Fibroblast of lung (primary cell): ENCODE measurements around the gene AKT2. TPM values are rescaled to one million over a fixed set of nuclear protein-coding genes. Genes with fewer than 3 reads are reported as not detected.

ENCODE experiments used
- DNase-seq, 2 donors: peaks; one replicate each; pipeline versions ENCODE4 v3.0.0 to v3.0.0-alpha.2; 2010; ENCODE audit warnings: low read depth in 2 of 2
- H2AFZ ChIP-seq: 2 replicates; pipeline ENCODE4 v1.5.1; 2012; ENCODE audit warnings: low read length, control low read depth, inconsistent platforms
- H3K27ac ChIP-seq: 2 replicates; pipeline ENCODE4 v1.5.1; 2011; ENCODE audit warnings: low read length, control low read depth; ENCODE audit not compliant: insufficient read depth
- H3K27me3 ChIP-seq: 2 replicates; pipeline ENCODE4 v1.5.1; 2011; ENCODE audit warnings: mild to moderate bottlenecking, low read length; ENCODE audit not compliant: control insufficient read depth, insufficient read depth
- H3K36me3 ChIP-seq: 2 replicates; pipeline ENCODE4 v1.5.1; 2011; ENCODE audit warnings: low read length; ENCODE audit not compliant: control insufficient read depth, insufficient read depth
- H3K4me1 ChIP-seq: 2 replicates; pipeline ENCODE4 v1.5.1; 2011; ENCODE audit warnings: low read length; ENCODE audit not compliant: control insufficient read depth, insufficient read depth; ENCODE audit errors: extremely low read depth
- H3K4me2 ChIP-seq: 2 replicates; pipeline ENCODE4 v1.5.1; 2011; ENCODE audit warnings: low read length, control low read depth; ENCODE audit not compliant: insufficient read depth; ENCODE audit errors: extremely low read depth
- H3K4me3 ChIP-seq, 4 experiments: fragments of 200-600 bp in 1 of 4; sonication (generic) in 1 of 4; replicated peaks in 1 of 4; 2 replicates each; pipeline ENCODE4 v1.5.1; 2011 to 2016; ENCODE audit warnings: low read length in 4 of 4, low read depth in 3 of 4, mild to moderate bottlenecking in 3 of 4, control low read depth in 2 of 4, inconsistent platforms in 1 of 4, mixed read lengths in 1 of 4; ENCODE audit not compliant: insufficient read depth in 1 of 4; ENCODE audit errors: control extremely low read depth in 1 of 4
- H3K79me2 ChIP-seq: 2 replicates; pipeline ENCODE4 v1.5.1; 2012; ENCODE audit warnings: mild to moderate bottlenecking, low read length, inconsistent platforms; ENCODE audit not compliant: control insufficient read depth, insufficient read depth
- H3K9ac ChIP-seq: 2 replicates; pipeline ENCODE4 v1.5.1; 2011; ENCODE audit warnings: mild to moderate bottlenecking, low read length, control low read depth; ENCODE audit not compliant: insufficient read depth
- H3K9me3 ChIP-seq: 2 replicates; pipeline ENCODE4 v1.5.1; 2012; ENCODE audit warnings: low read depth, low read length; ENCODE audit not compliant: control insufficient read depth, insufficient read depth
- H4K20me1 ChIP-seq: 2 replicates; pipeline ENCODE4 v1.5.1; 2011; ENCODE audit warnings: low read length; ENCODE audit not compliant: control insufficient read depth, insufficient read depth; ENCODE audit errors: extremely low read depth
- EZH2 ChIP-seq: IDR thresholded peaks from 2 replicates; pipeline ENCODE4 v1.5.1; 2012; ENCODE audit warnings: low read length, control low read depth, mild to moderate bottlenecking; ENCODE audit errors: missing control alignments
- polyA plus RNA-seq, 2 donors: library from polyadenylated mRNA; depleted of rRNA in 1 of 2; stranded (reverse) in 1 of 2; unstranded in 1 of 2; fragments of >200 nt; gene quantifications; 2 replicates each; pipeline ENCODE4 v1.2.1, GENCODE V29; 2011 to 2012; ENCODE audit warnings: missing spikeins in 1 of 2
- total RNA-seq: library from RNA; depleted of rRNA; stranded (reverse); fragments of >200 nt; gene quantifications from 2 replicates; pipeline ENCODE4 v1.2.1, GENCODE V29; 2014
- TF ChIP-seq, protein P1 (sequence below), 2 donors: IDR thresholded peaks in 1 of 2; conservative IDR thresholded peaks in 1 of 2; 1 replicate in 1 of 2; 2 replicates in 1 of 2; pipeline ENCODE4 v1.5.1; 2011 to 2012; ENCODE audit warnings: low read length in 2 of 2, control low read depth in 1 of 2, inconsistent platforms in 1 of 2, low read depth in 1 of 2, mild to moderate bottlenecking in 1 of 2

Gene AKT2
- total and polyA plus RNA-seq, 2 donors (not counting 1 experiment from before 2014, with no cell fraction given) = 76.0 to 81.5 TPM

DNA sequence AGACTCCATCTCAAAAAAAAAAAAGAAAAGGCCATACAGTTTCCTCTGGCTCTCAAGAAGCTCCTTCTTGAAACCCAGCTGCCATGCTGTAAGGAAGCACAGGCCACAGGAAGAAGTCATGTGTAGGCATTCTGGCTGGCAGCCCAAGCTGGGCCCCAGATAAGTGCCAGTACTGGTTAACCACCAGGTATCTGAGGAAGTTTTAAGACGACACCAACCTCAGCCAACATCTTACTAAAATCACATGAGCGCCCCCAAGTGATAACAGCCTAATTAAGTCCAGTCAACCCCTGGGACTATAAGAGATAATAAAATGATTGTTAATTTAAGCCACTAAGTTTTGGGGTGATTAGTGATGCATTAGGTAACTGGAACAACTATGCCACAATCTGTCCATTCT, 27.4 kb upstream of the AKT2 start:
- Histone ChIP-seq H4K20me1 (no peaks in the 10 kb centered on the region), H3K9ac (no peak overlapping the region), H3K4me2 (no peak overlapping the region), H2AFZ (no peak overlapping the region), H3K27me3 (no peaks in the 10 kb centered on the region), H3K9me3 (no peaks in the 10 kb centered on the region), H3K4me3 (no peak overlapping the region), H3K79me2 (no peaks in the 10 kb centered on the region), H3K4me1 (no peaks in the 10 kb centered on the region), H3K27ac (no peak overlapping the region), H3K36me3 (no peaks in the 10 kb centered on the region)
- DNase-seq = no peak
- TF ChIP-seq, protein P1, sequence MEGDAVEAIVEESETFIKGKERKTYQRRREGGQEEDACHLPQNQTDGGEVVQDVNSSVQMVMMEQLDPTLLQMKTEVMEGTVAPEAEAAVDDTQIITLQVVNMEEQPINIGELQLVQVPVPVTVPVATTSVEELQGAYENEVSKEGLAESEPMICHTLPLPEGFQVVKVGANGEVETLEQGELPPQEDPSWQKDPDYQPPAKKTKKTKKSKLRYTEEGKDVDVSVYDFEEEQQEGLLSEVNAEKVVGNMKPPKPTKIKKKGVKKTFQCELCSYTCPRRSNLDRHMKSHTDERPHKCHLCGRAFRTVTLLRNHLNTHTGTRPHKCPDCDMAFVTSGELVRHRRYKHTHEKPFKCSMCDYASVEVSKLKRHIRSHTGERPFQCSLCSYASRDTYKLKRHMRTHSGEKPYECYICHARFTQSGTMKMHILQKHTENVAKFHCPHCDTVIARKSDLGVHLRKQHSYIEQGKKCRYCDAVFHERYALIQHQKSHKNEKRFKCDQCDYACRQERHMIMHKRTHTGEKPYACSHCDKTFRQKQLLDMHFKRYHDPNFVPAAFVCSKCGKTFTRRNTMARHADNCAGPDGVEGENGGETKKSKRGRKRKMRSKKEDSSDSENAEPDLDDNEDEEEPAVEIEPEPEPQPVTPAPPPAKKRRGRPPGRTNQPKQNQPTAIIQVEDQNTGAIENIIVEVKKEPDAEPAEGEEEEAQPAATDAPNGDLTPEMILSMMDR (conservative IDR thresholded peaks at IDR 0.05 in 1 of 2, IDR thresholded peaks at IDR 0.05 in 1 of 2; ENCODE audit: low read depth in 1 of 2, low read length in 2 of 2) = no peak
- no peak for TF ChIP-seq EZH2

DNA sequence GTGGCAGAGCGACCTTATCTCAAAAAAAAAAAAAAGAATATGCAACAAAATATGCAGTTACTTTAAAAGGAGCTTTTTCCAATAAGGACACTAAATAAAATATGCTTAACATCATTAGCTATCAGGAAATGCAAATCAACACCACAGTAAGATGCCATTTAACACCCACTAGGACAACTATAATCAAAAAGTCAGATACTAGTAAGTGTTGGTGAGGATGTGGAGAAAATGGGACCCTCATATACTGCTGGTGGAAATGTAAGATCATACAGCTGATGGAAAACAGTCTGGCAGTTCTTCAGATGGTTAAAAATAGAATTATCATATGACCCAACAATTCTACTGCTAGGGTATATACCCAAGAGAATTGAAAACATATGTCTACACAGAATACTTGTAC, 24.5 kb upstream of the AKT2 start:
- Histone ChIP-seq H3K27me3 (no peaks in the 10 kb centered on the region), H3K4me1 (no peaks in the 10 kb centered on the region), H3K36me3 (no peaks in the 10 kb centered on the region), H3K4me2 (no peak overlapping the region), H4K20me1 (no peaks in the 10 kb centered on the region), H3K9ac (no peak overlapping the region), H3K27ac (no peak overlapping the region), H3K79me2 (no peaks in the 10 kb centered on the region), H3K9me3 (no peaks in the 10 kb centered on the region), H2AFZ (no peak overlapping the region), H3K4me3 (no peak overlapping the region)
- DNase-seq = no peak
- no peak for TF ChIP-seq EZH2
- TF ChIP-seq, protein P1 (conservative IDR thresholded peaks at IDR 0.05 in 1 of 2, IDR thresholded peaks at IDR 0.05 in 1 of 2; ENCODE audit: low read depth in 1 of 2, low read length in 2 of 2) = no peak

GRCh38 chr19:40305403-40305802, 20.3 kb upstream of the AKT2 start:
- no peaks in the 10 kb centered on the region for H3K27me3 ChIP-seq
- H3K4me1 ChIP-seq = no peaks in the 10 kb centered on the region
- H3K4me2 ChIP-seq = no peak overlapping the region
- H4K20me1 ChIP-seq = no peaks in the 10 kb centered on the region
- no peak overlapping the region for H3K4me3 ChIP-seq
- H2AFZ ChIP-seq = no peak overlapping the region
- no peak for TF ChIP-seq EZH2
- TF ChIP-seq, protein P1 (conservative IDR thresholded peaks at IDR 0.05 in 1 of 2, IDR thresholded peaks at IDR 0.05 in 1 of 2; ENCODE audit: low read depth in 1 of 2, low read length in 2 of 2) = peak; percentile 71 to 75
- H3K9me3 ChIP-seq = no peaks in the 10 kb centered on the region
- no peak overlapping the region for H3K9ac ChIP-seq
- no peaks in the 10 kb centered on the region for H3K79me2 ChIP-seq
- H3K36me3 ChIP-seq = no peaks in the 10 kb centered on the region
- peak; percentile 82 to 93 for DNase-seq
- no peak overlapping the region for H3K27ac ChIP-seq
